Measurements from ENCODE around the gene COMT. TPM values are rescaled to one million over a fixed set of nuclear protein-coding genes. Genes with fewer than 3 reads are reported as not detected.

Gene COMT
- total and polyA plus RNA-seq, 2 experiments from 2014 or later: 29.6 to 29.8 TPM

- H3K27ac ChIP-seq (ENCODE audit: low read depth): no peak overlapping the region
- DNase-seq (ENCODE audit: low spot score): no peak
- 0 out of 2 replicates have a peak, but pooled peaks cover 2% of the 10 kb centered on the region for H3F3A ChIP-seq (replicated peaks; ENCODE audit: low read depth)
- H3K79me2 ChIP-seq (replicated peaks; ENCODE audit: insufficient read depth): no peaks in the 10 kb centered on the region; the same call in 1 of the 2 replicates
- no peak overlapping the region for H3K4me2 ChIP-seq
- H3K27ac Mint-ChIP-seq: no peak overlapping the region
- H3K9me3 Mint-ChIP-seq: no peaks in the 10 kb centered on the region; the same call in 2 of the 3 replicates
- H3K27me3 ChIP-seq (ENCODE audit: insufficient read depth): no peaks in the 10 kb centered on the region
- H3K36me3 Mint-ChIP-seq (ENCODE audit: low read depth): peaks cover 8% of the 10 kb centered on the region; the same call in 2 of the 3 replicates
- H3K4me3 ChIP-seq: no peak overlapping the region
- TF ChIP-seq POLR2AphosphoS5 (IDR thresholded peaks at IDR 0.05; ENCODE audit: low read depth): no peak
- TF ChIP-seq ZNF331 (CRISPR knock-in tag; IDR thresholded peaks at IDR 0.05; ENCODE audit: low read depth): no peak
- no peak for TF ChIP-seq NANOG (IDR thresholded peaks at IDR 0.05; ENCODE audit: borderline replicate concordance)
- no peak for TF ChIP-seq JUNB (IDR thresholded peaks at IDR 0.05; ENCODE audit: unreplicated experiment)
- no peak for TF ChIP-seq ZNF114 (CRISPR knock-in tag; IDR thresholded peaks at IDR 0.05)
- TF ChIP-seq ETS1 (IDR thresholded peaks at IDR 0.05): no peak
- no peak for TF ChIP-seq CTCF (conservative IDR thresholded peaks at IDR 0.05; ENCODE audit: low read depth in 2 of 2)
- TF ChIP-seq STAT1 (IDR thresholded peaks at IDR 0.05; ENCODE audit: unreplicated experiment): no peak
- TF ChIP-seq EZH2phosphoT487 (IDR thresholded peaks at IDR 0.05; ENCODE audit: unreplicated experiment): no peak
- H3K4me1 Mint-ChIP-seq: peaks cover 21% of the 10 kb centered on the region
- H3K36me3 ChIP-seq (ENCODE audit: insufficient read depth): no peaks in the 10 kb centered on the region
- no peaks in the 10 kb centered on the region for H4K20me1 ChIP-seq (replicated peaks; ENCODE audit: insufficient read depth)
- no peak overlapping the region for H2AFZ ChIP-seq
- H3K9me2 ChIP-seq (ENCODE audit: insufficient read depth): no peaks in the 10 kb centered on the region
- H3K4me1 ChIP-seq (ENCODE audit: insufficient read depth): peaks cover 25% of the 10 kb centered on the region
- ATAC-seq: no peak
- peaks cover 10% of the 10 kb centered on the region for H3K27me3 Mint-ChIP-seq (ENCODE audit: insufficient read depth, low read depth, poor library complexity)
- no peak overlapping the region for H3K4me3 Mint-ChIP-seq
These were observed 6.6 kb downstream of the COMT start for GRCh38 chr22:19948057-19948760.

GRCh38 chr22:19951346-19951745 lies 9.8 kb downstream of the COMT start:
- ATAC-seq: no peak
- DNase-seq (ENCODE audit: low spot score): no peak
- no peak overlapping the region for H3K27ac ChIP-seq (ENCODE audit: low read depth)
- Mint-ChIP-seq H3K4me3 (no peak overlapping the region), H3K27ac (no peak overlapping the region), H3K27me3 (ENCODE audit: insufficient read depth, low read depth, poor library complexity) (peaks cover 7% of the 10 kb centered on the region), H3K36me3 (ENCODE audit: low read depth) (peaks cover 8% of the 10 kb centered on the region; the same call in 2 of the 3 replicates), H3K9me3 (no peaks in the 10 kb centered on the region; the same call in 2 of the 3 replicates), H3K4me1 (peaks cover 18% of the 10 kb centered on the region)
- no peaks in the 10 kb centered on the region for H3K79me2 ChIP-seq (replicated peaks; ENCODE audit: insufficient read depth)
- no peaks in the 10 kb centered on the region for H3K36me3 ChIP-seq (ENCODE audit: insufficient read depth)
- no peak overlapping the region for H3K4me3 ChIP-seq
- 0 out of 2 replicates have a peak, but pooled peaks cover 2% of the 10 kb centered on the region for H3F3A ChIP-seq (replicated peaks; ENCODE audit: low read depth)
- H3K9me2 ChIP-seq (ENCODE audit: insufficient read depth): no peaks in the 10 kb centered on the region
- no peaks in the 10 kb centered on the region for H4K20me1 ChIP-seq (replicated peaks; ENCODE audit: insufficient read depth)
- H2AFZ ChIP-seq: no peak overlapping the region
- H3K4me1 ChIP-seq (ENCODE audit: insufficient read depth): peaks cover 23% of the 10 kb centered on the region
- H3K4me2 ChIP-seq: no peak overlapping the region
- H3K27me3 ChIP-seq (ENCODE audit: insufficient read depth): no peaks in the 10 kb centered on the region
- no peak for TF ChIP-seq ZNF114 (CRISPR knock-in tag; IDR thresholded peaks at IDR 0.05)
- no peak for TF ChIP-seq CTCF (conservative IDR thresholded peaks at IDR 0.05; ENCODE audit: low read depth in 2 of 2)
- no peak for TF ChIP-seq REST (IDR thresholded peaks at IDR 0.05; ENCODE audit: unreplicated experiment)
- TF ChIP-seq NANOG (IDR thresholded peaks at IDR 0.05; ENCODE audit: borderline replicate concordance): no peak
- no peak for TF ChIP-seq EZH2 (IDR thresholded peaks at IDR 0.05; ENCODE audit: low read depth, unreplicated experiment)
- no peak for TF ChIP-seq EZH2phosphoT487 (IDR thresholded peaks at IDR 0.05; ENCODE audit: unreplicated experiment)
- TF ChIP-seq ETS1 (IDR thresholded peaks at IDR 0.05): no peak
- TF ChIP-seq STAT1 (IDR thresholded peaks at IDR 0.05; ENCODE audit: unreplicated experiment): no peak
- no peak for TF ChIP-seq POLR2AphosphoS5 (IDR thresholded peaks at IDR 0.05; ENCODE audit: low read depth)
- no peak for TF ChIP-seq ZNF331 (CRISPR knock-in tag; IDR thresholded peaks at IDR 0.05; ENCODE audit: low read depth)

Measured in GM23338 (cell line).